ENCODE data around the gene GBF1.

DNA sequence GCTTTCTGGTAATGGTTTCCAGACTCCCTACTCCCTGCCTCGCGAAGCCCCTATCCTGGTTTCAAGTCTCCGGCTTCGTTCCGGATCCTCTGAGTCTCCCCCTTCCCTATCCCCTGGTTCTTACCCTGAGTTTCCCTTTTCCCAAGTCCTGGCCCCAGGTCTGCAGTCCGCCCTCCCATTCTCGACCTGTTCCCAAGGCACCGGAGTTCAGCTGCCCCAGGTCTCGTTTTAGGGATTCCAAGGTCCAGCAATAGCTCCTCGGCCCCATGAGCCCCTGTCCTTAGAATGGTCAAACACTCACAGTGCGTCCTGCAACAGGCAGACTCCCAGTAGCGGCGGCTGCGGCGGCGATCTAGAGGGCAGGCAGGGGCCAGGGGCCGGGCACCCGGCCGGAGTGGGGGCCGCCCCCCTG is 4.3 kb upstream of the GBF1 start:
- TF ChIP-seq, protein P1, sequence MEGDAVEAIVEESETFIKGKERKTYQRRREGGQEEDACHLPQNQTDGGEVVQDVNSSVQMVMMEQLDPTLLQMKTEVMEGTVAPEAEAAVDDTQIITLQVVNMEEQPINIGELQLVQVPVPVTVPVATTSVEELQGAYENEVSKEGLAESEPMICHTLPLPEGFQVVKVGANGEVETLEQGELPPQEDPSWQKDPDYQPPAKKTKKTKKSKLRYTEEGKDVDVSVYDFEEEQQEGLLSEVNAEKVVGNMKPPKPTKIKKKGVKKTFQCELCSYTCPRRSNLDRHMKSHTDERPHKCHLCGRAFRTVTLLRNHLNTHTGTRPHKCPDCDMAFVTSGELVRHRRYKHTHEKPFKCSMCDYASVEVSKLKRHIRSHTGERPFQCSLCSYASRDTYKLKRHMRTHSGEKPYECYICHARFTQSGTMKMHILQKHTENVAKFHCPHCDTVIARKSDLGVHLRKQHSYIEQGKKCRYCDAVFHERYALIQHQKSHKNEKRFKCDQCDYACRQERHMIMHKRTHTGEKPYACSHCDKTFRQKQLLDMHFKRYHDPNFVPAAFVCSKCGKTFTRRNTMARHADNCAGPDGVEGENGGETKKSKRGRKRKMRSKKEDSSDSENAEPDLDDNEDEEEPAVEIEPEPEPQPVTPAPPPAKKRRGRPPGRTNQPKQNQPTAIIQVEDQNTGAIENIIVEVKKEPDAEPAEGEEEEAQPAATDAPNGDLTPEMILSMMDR (IDR thresholded peaks at IDR 0.05; ENCODE audit: low read depth, low read length) = no peak
- TF ChIP-seq EZH2phosphoT487 (IDR thresholded peaks at IDR 0.05; ENCODE audit: low read depth) = no peak
